22Rv1 (cell line): ENCODE results near the gene CYP4A11.
"Not testable (repeated sequence)": the region's sequence is repeated elsewhere in the genome, so short reads cannot be mapped to it uniquely, and the experiment has no call there.

Experiments
- ZFX ChIP-seq: fragments of 450-650 bp; IDR thresholded peaks from 2 replicates; pipeline ENCODE4 v1.6.1; 2017; ENCODE audit warnings: antibody characterized with exemption, borderline replicate concordance
- TF ChIP-seq, protein P1 (sequence below): fragments of 450-650 bp; IDR thresholded peaks from 2 replicates; pipeline ENCODE4 v1.5.1; 2017; ENCODE audit warnings: mild to moderate bottlenecking

DNA sequence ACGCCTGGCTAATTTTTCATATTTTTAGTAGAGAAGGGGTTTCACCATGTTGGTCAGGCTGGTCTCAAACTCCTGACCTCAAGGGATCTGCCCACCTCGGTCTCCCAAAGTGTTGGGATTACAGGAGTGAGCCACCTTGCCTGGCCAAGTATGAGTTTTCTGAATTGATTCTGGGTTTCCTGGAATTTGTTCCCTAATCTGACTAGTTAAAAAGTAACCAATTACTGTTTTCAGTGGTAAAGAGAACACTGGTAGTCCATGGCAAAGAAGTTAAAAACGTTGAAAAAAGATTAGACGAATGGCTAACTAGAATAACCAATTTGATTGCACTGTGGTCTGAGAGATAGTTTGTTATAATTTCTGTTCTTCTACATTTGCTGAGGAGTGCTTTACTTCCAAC lies 21.0 kb upstream of the CYP4A11 start:
- TF ChIP-seq, protein P1, sequence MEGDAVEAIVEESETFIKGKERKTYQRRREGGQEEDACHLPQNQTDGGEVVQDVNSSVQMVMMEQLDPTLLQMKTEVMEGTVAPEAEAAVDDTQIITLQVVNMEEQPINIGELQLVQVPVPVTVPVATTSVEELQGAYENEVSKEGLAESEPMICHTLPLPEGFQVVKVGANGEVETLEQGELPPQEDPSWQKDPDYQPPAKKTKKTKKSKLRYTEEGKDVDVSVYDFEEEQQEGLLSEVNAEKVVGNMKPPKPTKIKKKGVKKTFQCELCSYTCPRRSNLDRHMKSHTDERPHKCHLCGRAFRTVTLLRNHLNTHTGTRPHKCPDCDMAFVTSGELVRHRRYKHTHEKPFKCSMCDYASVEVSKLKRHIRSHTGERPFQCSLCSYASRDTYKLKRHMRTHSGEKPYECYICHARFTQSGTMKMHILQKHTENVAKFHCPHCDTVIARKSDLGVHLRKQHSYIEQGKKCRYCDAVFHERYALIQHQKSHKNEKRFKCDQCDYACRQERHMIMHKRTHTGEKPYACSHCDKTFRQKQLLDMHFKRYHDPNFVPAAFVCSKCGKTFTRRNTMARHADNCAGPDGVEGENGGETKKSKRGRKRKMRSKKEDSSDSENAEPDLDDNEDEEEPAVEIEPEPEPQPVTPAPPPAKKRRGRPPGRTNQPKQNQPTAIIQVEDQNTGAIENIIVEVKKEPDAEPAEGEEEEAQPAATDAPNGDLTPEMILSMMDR: not testable (repeated sequence)
- TF ChIP-seq ZFX: not testable (repeated sequence)
